Tibial nerve (tissue), 4 donors: ENCODE measurements around the gene KRIT1. TPM values are rescaled to one million over a fixed set of nuclear protein-coding genes. Genes with fewer than 3 reads are reported as not detected.
"Not testable (repeated sequence)": the region's sequence is repeated elsewhere in the genome, so short reads cannot be mapped to it uniquely, and the experiment has no call there.

Experiments
- DNase-seq, 2 donors: peaks; one replicate each; pipeline ENCODE4 v3.0.0-alpha.2; 2019; ENCODE audit warnings: low spot score in 2 of 2
- H3K27ac ChIP-seq, 4 donors: fragments of 200-600 bp; sonication (generic) in 3 of 4; one replicate each; pipeline ENCODE4 v1.5.1; 2017 to 2019; ENCODE audit warnings: mild to moderate bottlenecking in 1 of 4
- H3K27me3 ChIP-seq, 2 donors: fragments of 200-600 bp; sonication (generic) in 1 of 2; one replicate each; pipeline versions ENCODE4 v1.5.1 to v1.6.0; 2017 to 2019
- H3K36me3 ChIP-seq, 3 donors: fragments of 200-600 bp; sonication (generic); one replicate each; pipeline ENCODE4 v1.5.1; 2018 to 2019
- H3K4me1 ChIP-seq, 4 donors: fragments of 200-600 bp; sonication (generic) in 3 of 4; one replicate each; pipeline ENCODE4 v1.5.1; 2017 to 2019
- H3K4me3 ChIP-seq, 4 donors: fragments of 200-600 bp; sonication (generic) in 3 of 4; one replicate each; pipeline ENCODE4 v1.5.1; 2017 to 2019; ENCODE audit warnings: mild to moderate bottlenecking in 1 of 4, moderate library complexity in 1 of 4
- H3K9me3 ChIP-seq, 4 donors: fragments of 200-600 bp; sonication (generic) in 3 of 4; one replicate each; pipeline ENCODE4 v1.5.1; 2017 to 2019
- CTCF ChIP-seq, 5 experiments: fragments of 200-600 bp in 3 of 5; fragments of 450-650 bp in 2 of 5; sonication (generic) in 3 of 5; IDR thresholded peaks; one replicate each; pipeline ENCODE4 v1.5.1; 2016 to 2019; ENCODE audit warnings: antibody characterized with exemption in 5 of 5, mild to moderate bottlenecking in 3 of 5, moderate library complexity in 2 of 5
- EP300 ChIP-seq, 2 donors: sonication (generic); formaldehyde crosslinking; IDR thresholded peaks; one replicate each; pipeline ENCODE4 v1.6.1; 2017; ENCODE audit warnings: antibody characterized with exemption in 2 of 2, mild to moderate bottlenecking in 1 of 2
- POLR2A ChIP-seq, 2 donors: fragments of 450-650 bp; IDR thresholded peaks; one replicate each; pipeline ENCODE4 v1.6.1; 2017; ENCODE audit warnings: antibody characterized with exemption in 2 of 2, mild to moderate bottlenecking in 2 of 2, moderate library complexity in 2 of 2
- whole genome bisulfite sequencing, 2 donors: methylation state at CpG; one replicate each; pipeline ENCODE4 v1.1.5; 2018; 5-methylcytosine and 5-hydroxymethylcytosine counted together
- total RNA-seq, 4 donors: library from RNA; depleted of rRNA; stranded (reverse); fragments of >200 nt; gene quantifications; one replicate each; pipeline ENCODE4 v1.1.0, GENCODE V29; 2016

The KRIT1 gene
- total RNA-seq, 4 donors from 2014 or later, result 64.2 to 148 (median 74.5) TPM

- no peak for DNase-seq
- 90% methylated on average over 2 of the region's 2 CpGs for WGBS, 2 donors
- no peak overlapping the region for H3K4me3 ChIP-seq
- peaks cover 0 to 6% (median 0%) of the 10 kb centered on the region in 3 donors for H3K36me3 ChIP-seq
- H3K9me3 ChIP-seq, result no peaks in the 10 kb centered on the region
- no peaks in the 10 kb centered on the region for H3K4me1 ChIP-seq
- H3K27ac ChIP-seq, result no peak overlapping the region
- H3K27me3 ChIP-seq, result no peaks in the 10 kb centered on the region
- TF ChIP-seq EP300 (IDR thresholded peaks at IDR 0.05) (no peak), POLR2A (IDR thresholded peaks at IDR 0.05) (no peak)
These were observed 14.0 kb upstream of the KRIT1 start for GRCh38 chr7:92259610-92260247.

- no peak overlapping the region for H3K27ac ChIP-seq
- DNase-seq, result no peak
- no peak for TF ChIP-seq POLR2A (IDR thresholded peaks at IDR 0.05)
- no peak for TF ChIP-seq CTCF (IDR thresholded peaks at IDR 0.05)
- TF ChIP-seq EP300 (IDR thresholded peaks at IDR 0.05), result no peak
- H3K27me3 ChIP-seq, result no peaks in the 10 kb centered on the region
- H3K4me3 ChIP-seq, result no peak overlapping the region
- peaks cover 0 to 6% (median 0%) of the 10 kb centered on the region in 3 donors for H3K36me3 ChIP-seq
- H3K9me3 ChIP-seq, result no peaks in the 10 kb centered on the region
- H3K4me1 ChIP-seq, result no peaks in the 10 kb centered on the region
- WGBS, 2 donors, result 96% methylated on average over 4 of the region's 4 CpGs
These were observed 13.3 kb upstream of the KRIT1 start for GRCh38 chr7:92259062-92259461.

- Histone ChIP-seq H3K27me3 (no peaks in the 10 kb centered on the region), H3K9me3 (no peaks in the 10 kb centered on the region), H3K4me1 (no peaks in the 10 kb centered on the region), H3K4me3 (no peak overlapping the region), H3K27ac (no peak overlapping the region), H3K36me3 (no peaks in the 10 kb centered on the region)
- no peak for TF ChIP-seq CTCF (IDR thresholded peaks at IDR 0.05)
- TF ChIP-seq EP300 (IDR thresholded peaks at IDR 0.05), result no peak
- TF ChIP-seq POLR2A (IDR thresholded peaks at IDR 0.05), result no peak
- WGBS, 2 donors, result 83 to 86% methylated on average over 4 of the region's 4 CpGs
- DNase-seq, result no peak
These were observed 9.6 kb upstream of the KRIT1 start for GRCh38 chr7:92255308-92255707.

GRCh38 chr7:92254800-92255199 lies 9.1 kb upstream of the KRIT1 start:
- not testable (repeated sequence) for H3K36me3 ChIP-seq, H3K27ac ChIP-seq, H3K4me3 ChIP-seq

GRCh38 chr7:92253251-92253650 lies 7.5 kb upstream of the KRIT1 start:
- no peak for TF ChIP-seq POLR2A (IDR thresholded peaks at IDR 0.05)
- TF ChIP-seq CTCF (IDR thresholded peaks at IDR 0.05), result no peak
- TF ChIP-seq EP300 (IDR thresholded peaks at IDR 0.05), result no peak
- H3K4me1 ChIP-seq, result peaks cover 0 to 3% (median 1%) of the 10 kb centered on the region in 4 donors
- no peaks in the 10 kb centered on the region for H3K27me3 ChIP-seq

More at GRCh38 chr7:92254800-92255199, 9.1 kb upstream of the KRIT1 start:
- WGBS, 2 donors, result 83 to 93% methylated on average over 1 of the region's 1 CpG
- not testable (repeated sequence) for H3K4me1 ChIP-seq, H3K27me3 ChIP-seq, H3K9me3 ChIP-seq, DNase-seq

GRCh38 chr7:92251181-92251580 lies 5.5 kb upstream of the KRIT1 start:
- Histone ChIP-seq H3K4me1 (peaks cover 0 to 17% (median 6%) of the 10 kb centered on the region in 4 donors), H3K36me3 (no peaks in the 10 kb centered on the region), H3K27ac (no peak overlapping the region), H3K27me3 (no peaks in the 10 kb centered on the region), H3K9me3 (no peaks in the 10 kb centered on the region), H3K4me3 (no peak overlapping the region)
- 56 to 70% methylated on average over 1 of the region's 1 CpG for WGBS, 2 donors
- TF ChIP-seq CTCF (IDR thresholded peaks at IDR 0.05) (no peak), POLR2A (IDR thresholded peaks at IDR 0.05) (no peak), EP300 (IDR thresholded peaks at IDR 0.05) (no peak)
- no peak for DNase-seq

More at GRCh38 chr7:92253251-92253650, 7.5 kb upstream of the KRIT1 start:
- no peaks in the 10 kb centered on the region for H3K9me3 ChIP-seq
- H3K36me3 ChIP-seq, result no peaks in the 10 kb centered on the region
- no peak overlapping the region for H3K4me3 ChIP-seq
- no peak overlapping the region for H3K27ac ChIP-seq
- WGBS, 2 donors, result 81 to 86% methylated on average over 1 of the region's 1 CpG
- DNase-seq, result no peak
